NCI-H524 treated with DMSO at 0.1 percent for 48 hours (cell line): ENCODE measurements around the gene SMG1.
A peak's percentile ranks its signal among the peaks of the same experiment; 100 is the strongest.

Experiments
- DNase-seq: peaks from one replicate; lab custom pipeline; 2025; lab: John Stamatoyannopoulos, UW

The SMG1 gene

DNA sequence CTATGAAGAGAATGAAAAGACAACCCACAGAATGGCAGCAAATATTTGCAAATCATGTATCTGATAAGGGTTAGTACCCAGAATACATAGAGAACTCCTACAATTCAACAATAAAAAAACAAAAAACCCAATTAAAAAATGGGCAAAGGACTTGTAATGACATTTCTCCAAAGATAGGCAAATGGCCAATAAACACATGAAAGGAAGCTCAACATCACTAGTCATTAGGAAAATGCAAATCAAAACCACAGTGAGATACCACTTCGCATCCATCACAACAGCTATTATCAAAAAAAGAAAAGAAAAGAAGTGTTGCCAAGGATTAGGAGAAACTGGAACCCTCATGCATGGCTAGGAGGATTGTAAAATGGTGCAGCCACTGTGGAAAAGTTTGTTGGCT, 79.8 kb downstream of the SMG1 start:
- DNase-seq = no peak

DNA sequence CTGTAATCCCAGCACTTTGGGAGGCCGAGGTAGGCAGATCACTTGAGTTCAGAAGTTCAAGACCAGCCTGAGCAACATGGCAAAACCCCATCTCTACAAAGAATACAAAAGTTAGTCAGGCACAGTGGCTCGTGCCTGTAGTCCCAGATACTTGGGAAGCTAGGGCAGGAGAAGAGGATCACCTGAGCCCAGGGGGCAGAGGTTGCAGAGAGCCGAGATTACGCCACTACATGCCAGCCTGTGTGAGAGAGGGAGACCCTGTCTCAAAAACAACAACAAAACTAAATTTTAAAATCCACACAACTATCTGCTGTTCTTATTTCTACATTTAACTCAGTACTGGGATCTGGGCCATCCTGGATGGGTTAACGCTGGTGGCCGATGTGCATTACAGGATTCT, 83.6 kb downstream of the SMG1 start:
- DNase-seq = no peak

DNA sequence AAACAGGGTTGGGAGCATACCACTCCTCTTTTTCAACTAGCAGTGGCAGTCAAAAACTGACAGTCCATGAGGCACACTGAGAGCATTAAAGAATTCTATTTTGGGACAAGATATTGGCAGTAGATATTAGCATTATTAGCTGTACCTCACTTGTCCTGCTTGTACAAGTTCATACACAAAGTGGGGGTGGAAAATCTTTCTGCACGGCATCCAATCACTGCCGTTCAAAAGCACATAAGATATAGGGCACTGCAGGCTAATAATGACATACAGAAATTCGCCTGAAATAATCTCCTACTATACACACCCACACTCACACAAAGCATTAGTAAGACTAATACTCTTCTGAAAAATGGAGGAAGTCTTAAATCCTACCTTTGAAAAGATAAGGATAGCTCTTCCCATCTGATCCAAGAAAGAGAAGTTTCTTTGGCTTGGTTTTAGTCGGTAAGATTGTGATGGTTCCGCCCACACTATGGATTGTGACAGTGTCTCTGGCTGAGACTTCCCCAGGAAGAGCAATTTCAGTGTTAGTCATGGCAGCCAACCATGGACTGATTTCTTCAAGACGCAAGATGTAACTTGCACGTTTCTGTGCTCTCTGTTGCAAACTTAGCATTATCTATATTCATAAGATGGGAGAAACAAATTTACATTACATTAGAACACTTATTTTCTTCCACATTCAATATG, 84.2 kb downstream of the SMG1 start:
- DNase-seq = no peak

DNA sequence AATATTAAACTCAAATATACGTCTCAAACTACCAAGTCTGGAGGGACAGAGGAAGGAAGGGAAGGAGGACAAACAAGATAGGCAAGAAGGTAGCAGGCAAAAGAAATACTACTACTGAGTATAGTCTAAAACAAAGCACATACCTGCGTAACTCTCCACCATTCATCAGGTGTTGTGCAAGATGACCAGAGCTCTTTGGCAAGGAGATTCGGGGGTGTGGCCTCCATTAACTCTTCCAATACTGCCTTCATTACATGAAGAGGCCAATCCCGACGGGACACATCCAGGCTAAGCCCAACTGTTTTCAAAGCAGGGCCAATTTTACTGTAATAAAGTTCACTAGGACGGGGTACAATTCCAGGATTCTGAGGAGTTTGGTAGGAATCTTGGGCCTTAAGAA, 86.7 kb downstream of the SMG1 start:
- no peak for DNase-seq

DNA sequence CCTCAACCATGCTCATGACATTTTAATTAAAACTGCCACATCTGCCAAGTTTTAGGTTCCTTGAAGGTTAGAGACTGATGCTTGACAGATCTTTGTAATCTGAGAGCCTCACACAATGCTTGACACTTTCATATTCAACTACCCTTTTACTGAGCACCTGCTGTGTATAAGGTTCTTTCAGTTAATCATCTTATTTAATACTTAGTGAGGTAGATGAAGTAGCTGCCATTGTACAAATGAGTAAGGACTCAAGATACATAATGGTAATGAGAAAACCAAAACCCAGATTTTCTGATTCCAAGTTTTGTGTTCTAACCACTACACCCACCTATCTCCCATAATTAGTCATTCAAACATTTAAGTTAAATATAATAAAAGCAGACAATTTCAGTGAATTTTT, 89.5 kb downstream of the SMG1 start:
- DNase-seq = no peak

DNA sequence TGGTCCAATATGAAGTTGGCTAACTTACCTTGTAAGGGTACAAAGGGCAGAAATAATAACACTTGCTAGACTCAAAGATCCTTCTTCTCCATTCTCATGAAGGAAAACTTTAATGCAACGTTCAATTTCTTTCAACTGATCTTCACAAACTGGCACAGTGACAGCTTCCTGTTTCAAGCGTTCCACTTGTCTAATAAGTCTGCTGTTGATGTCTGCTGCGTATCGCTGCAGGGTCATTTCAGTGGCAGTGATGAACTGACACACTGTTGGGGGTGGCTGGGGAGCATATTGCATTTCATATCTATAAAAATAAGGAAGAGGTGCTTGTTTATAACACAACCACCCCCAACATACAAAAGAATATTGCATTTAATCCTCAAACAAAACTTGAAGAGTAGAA, 91.3 kb downstream of the SMG1 start:
- DNase-seq = no peak

DNA sequence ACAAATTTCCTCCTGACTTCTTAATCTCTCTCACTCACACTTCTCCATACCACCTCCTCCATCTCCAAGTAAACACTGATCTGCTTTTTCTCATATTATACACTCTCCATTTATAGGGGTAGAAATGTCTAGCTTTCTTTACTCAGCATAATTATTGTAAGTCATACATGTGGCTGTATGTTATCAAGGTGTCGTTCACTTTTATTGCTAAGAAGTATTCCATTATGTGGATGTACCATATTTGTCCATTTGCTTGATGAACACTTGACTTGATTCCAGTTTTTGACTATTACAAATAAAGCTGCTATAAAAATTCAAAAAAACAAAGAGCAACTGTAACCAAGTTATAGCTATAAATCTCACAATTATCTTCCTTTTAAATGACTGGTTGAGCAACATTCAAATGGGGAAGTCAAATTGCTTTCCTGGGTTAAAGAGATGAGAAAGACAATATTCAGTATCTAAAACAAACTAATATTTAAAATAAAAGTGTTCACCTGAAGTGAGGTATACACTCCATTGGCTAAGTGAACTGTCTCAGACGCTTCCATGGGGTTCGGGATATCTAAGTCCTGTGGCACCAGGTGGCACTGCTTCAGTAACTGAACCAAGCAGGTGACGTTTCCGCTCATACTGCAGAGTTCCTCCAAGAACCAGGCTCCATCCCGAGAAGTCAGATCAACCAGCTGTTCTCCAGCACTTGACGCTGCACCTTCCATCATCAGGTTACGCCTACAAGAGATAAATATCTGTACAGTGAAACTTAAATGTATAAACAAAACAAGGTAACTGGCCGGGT, 92.3 kb downstream of the SMG1 start:
- DNase-seq = no peak

DNA sequence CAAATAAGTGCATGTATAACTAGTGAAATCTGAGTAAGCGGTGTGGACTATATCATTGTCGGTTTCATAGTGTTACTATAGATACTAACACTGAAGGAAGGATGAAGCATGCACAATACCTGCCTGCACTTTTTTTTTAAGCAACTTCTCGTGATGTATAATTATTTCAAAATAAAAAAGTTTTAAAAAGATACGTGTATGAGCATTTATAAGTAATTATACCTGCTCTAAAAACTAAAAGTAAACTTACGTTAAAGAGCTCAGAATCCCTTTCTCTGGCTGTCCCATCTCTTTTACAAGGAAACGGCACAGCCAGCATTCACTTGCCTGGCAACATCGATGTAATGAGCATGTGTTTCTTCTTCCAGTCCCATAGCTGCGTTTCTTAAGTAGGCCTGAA, 93.6 kb downstream of the SMG1 start:
- DNase-seq = no peak

DNA sequence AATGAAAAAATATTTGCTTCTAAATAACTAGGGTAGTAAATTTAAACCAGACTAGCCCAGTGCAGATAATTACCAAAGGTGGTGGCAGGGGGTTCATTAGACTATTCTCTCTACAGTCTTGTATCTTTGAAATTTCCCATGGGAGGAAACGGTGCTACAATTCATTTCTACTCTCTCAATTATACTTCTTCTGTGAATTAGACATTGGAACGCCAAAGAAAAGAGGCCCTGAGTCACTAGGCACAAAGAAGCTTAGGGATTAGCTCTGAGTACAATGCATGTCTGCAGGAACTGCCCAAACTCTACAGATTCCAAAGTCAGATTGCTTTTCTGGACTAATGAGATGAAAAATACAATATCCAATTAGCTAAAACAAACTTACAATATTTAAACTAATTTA, 94.2 kb downstream of the SMG1 start:
- DNase-seq = no peak

DNA sequence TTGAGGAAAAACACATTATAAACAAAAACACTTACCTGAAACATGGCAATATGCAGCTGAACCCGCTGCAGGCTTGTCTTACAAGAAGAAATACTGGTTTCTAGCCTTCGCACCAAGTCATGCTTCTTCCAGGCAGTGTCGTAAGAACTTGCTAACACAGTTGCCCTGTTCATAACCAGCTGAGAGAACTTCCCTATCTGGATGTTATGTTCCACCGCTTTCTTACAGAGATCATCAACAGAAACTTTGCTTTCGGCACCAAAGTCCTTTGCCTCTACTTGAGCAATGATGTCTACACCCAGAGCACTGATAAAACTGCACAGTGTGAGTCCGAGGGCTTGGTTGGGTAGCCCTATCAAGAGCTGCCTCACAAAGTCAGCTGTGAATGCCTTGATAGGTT, 97.0 kb downstream of the SMG1 start:
- no peak for DNase-seq

DNA sequence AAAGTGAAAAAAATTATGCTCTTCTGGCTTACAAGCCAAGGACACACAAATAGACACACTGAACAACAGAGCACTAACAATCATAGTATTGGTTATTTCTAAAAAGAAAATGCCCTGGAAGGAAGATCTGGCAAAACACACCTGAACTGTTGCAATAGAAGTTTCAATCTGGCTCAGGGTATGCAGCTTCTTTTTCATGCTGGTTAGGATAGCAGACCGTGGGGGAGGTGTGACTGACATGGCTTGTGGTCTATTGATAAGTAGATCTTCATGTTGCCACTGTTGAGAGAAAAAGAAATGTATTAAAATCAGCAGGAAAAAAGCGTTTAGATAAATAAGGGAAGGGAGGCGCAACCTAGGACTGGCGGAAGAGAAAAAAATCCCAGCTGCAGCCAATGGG, 98.3 kb downstream of the SMG1 start:
- DNase-seq = no peak

DNA sequence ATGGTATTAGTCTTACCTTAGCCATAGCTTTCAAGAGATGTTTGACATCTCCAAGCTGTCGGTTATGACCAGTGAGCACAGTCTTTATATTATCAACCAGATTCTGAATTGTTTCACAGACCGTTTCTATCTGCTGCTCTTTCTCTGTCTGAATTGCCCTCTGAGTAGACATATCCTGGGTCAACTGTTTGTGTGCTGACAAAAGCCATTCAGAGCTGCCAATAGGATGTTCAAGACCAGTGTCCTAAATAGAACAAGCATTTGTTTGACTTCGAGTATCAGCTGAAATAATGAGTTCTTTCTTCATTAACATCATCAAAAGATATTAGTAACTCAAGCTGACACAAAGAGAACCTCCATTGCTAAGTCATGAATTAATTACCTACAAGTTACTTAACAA, 109.9 kb downstream of the SMG1 start:
- no peak for DNase-seq

DNA sequence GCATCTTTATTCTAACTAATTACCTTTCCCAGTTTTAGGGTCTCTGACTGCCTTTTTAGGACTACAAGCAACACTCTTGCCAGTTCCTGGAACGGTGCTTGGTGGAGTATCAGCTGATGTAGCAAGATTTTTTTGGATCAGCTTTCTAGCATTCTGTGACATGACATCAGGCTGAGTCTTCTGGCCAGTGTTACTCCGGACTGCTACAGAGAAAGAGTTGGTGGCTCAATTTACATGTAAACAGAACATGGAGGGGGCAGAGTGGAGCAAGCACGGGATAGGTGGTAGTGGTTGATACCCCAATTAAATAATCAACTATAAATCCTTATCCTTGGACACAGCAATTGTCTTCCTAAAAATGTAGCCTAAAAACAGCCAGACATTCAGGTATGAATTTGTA, 114.3 kb downstream of the SMG1 start:
- DNase-seq = no peak

DNA sequence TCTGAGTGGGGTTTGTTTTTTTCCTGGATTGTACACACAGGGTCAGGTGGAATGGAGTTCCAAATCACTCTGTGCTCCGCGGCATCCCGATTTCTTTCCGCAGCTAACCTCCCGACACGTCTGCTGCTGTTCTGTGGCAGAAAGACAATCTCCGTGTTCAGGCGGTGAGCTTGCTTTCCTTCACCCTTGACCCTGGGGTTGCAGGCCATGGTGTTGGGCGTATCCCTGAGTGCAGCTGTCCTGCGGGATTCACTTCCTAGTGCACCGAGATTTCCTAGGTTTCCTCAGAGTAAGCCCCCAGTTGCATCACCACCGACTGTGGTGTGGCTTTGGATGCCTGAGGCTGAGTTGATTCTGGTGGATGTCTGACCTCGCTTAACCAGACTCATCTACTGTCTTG, 117.0 kb downstream of the SMG1 start:
- DNase-seq = no peak

DNA sequence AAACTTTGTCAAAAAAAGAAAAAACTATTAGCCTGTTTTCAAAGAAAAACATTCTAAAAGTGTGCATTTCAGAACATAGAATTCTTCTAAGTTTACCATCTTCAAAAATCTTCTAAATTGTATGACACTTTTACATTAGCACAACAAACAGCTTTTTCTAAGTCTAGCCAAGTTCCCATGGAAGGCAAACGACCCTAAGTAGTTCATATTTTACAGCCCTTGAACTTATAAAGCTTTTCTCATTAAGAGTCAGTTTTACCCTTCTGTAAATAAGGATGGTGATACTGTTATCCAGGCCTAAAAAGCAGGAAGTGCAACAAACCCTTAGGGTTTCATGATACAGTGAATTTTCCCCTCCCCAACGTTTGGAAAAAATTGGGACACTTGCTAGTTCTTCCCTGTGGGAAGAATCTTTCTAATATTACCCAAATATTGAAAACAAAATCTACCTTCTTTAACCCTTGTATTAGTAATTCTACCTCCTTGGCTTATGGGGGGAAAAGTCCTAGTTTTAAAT, 120.9 kb downstream of the SMG1 start:
- no peak for DNase-seq

DNA sequence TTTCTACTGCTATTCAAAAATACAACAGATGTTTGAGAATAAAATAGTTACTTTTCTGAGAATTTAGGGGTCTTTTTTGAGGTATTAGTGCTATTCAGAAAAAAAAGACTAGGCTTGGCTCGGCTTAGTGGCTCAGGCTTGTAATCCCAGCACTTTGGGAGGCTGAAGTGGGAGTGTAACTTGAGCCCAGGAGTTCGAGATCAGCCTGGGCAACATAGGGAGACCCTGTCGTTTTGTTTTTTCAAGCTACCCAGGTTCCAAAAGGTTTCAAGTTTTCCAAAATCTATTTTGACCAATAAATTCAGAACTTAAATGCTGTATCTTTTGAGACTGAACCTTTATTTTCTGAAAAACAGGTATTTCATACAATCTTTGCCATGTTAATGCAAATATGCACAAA, 121.7 kb downstream of the SMG1 start:
- DNase-seq = no peak

DNA sequence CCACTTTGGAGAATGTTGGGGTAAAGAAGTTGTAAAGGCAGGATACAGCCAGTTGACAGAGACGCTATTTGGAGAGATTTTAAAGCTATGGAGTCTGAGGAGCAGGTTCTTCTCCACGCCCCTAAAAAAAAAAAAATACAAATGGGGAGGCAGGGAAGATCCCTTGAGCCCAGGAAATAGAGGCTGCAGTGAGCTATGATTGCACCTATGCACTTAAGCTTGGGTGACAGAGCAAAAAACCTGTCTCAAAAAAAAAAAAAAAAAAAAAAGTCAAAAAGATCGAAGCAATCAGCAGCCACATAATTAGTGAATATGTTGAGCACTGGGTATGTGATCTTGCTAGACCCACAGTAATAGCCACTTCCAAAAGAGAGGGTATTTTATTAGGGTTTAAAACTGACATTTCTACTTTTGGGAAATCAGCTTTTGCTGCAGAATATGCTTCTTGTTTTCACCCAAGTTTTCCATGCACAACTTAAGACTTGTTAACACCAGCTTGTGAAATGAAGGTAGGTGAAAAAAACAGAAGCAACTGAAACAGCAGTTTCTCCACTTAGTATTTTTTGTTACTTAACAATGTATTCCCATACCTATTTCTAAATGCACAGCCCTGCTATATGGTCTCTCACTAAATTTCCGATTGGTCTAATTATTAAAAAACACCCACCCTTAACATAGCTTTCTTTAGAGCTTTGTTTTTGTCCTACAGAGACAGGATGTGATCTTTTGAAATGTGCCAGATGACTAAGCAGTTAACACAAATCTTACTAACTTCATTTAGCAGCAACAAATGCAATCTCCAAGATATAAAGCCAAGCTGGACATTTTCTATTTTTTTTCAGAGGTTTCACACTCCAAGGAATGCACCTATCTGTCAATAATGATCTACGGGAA, 122.4 kb downstream of the SMG1 start:
- no peak for DNase-seq

DNA sequence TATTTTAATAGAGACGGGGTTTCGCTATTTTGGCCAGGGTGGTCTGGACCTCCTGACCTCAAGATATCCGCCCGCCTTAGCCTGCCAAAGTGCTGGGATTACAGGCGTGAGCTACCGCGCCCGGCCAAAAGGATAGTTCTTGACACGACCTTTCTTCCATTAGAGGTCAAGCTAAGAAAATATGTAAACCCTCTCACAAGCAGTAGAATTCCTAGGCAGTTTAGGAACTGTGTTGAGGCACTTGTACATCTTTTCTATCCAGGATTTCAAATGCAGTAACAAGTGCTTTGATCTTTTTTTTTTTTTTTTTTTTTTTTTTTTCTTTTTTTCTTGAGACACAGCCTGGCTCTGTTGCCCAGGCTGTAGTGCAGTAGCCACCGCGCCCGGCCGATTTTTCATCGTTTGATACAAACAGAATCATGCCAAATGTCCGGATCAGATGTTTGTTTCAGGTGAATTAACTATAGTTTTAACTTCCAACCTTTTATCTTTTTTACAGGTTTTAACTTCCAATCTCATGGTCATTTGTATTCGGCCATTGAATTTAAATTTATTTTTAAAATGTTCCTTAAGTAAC, 123.4 kb downstream of the SMG1 start:
- no peak for DNase-seq

DNA sequence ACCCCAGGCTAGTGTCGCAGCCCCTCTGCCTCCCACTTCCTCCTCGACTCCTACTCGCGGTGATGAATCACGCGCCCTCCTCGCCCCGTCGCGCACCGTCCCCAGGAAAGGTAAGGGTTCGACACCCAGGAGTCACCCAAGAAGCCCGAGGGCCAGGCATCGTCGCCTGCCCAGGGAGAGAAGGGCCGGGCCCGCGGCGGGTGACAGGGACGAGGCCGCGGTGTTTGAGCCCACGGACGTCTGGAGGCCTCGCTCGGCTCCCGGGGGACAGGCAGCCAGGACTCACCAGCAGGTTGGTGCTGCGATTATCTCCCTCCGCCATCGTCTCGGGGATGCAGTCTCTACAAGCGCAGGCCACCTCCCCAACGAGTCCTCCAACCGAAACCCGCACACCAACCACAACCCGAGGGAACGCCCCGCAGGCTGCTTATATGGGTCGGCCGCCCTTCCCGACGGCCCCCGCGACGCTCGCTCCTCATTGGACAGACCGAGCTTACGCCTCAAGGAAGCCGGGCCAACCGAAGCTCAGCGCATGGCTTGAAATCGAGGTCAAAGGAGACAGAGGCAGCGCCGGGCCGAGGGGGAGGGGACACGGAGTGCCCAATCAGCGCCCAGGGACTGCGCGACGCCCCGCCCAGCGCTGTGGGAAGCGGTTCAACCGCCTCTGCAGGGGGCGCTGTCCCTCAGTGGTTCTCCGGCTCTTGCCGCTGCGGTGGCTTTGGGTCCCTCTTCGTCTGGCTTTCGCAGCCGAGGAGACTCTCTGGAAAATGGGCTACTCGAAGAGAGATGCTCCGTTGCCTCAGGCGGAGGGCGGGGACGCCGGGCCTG, 124.8 kb downstream of the SMG1 start, which contains the start of gene ARL6IP1:
Gene ARL6IP1 (minus strand): TSS at position 405 of the 828 bp plus-strand sequence. CDS start 83 bp downstream, at position 322.
- peak; percentile 98 for DNase-seq

DNA sequence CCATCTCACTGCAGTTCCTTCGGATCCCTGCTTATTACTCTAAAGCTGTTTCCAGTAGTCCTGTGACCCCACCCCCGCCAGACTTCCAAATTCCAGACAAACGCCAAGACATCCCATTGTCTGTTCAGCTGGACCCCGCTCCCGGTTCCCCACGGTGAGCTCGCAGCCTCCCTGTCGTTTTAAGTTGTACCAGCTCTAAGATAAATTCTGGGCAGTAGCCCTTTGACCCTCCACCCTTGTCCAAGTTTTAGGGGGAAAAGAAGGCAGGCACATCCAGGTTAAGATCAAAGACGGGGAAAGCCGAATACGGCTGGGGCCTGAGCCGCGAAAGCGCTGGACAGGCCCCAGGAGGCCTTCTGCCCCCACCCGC, 125.4 kb downstream of the SMG1 start:
- DNase-seq = no peak

DNA sequence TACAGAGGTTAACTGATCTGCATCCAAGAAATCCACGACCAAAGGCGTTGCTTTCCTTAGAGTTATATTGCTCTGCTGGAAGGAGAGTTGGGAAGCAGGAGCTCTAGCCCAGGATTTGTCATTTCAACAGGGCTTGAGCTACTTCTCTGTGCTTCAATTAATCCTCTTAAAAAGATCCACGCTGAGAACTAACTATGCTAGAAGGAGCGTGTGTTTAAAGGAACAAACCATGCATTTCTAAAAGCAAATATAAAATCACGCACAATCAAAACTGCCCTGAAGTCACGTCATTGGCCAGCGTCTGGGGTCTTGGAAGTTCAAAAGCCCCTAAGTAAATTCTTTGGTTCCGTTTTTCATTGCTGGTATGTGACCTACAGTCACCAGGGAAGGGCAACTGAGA, 125.9 kb downstream of the SMG1 start:
- no peak for DNase-seq
